IMR-90 (cell line): ENCODE data around the gene INSL3.

Experiments used
- POLR2A ChIP-seq: IDR thresholded peaks from 2 replicates; pipeline ENCODE4 v1.6.1; 2012; ENCODE audit warnings: mild to moderate bottlenecking, low read depth, low read length
- RFX5 ChIP-seq: IDR thresholded peaks from 2 replicates; pipeline ENCODE4 v1.8.0; 2012; ENCODE audit warnings: low read depth, mild to moderate bottlenecking, low read length, moderate library complexity
- TF ChIP-seq, protein P1 (sequence below): conservative IDR thresholded peaks from 2 replicates; pipeline ENCODE4 v1.5.1; 2012; ENCODE audit warnings: mild to moderate bottlenecking, low read depth, low read length, improper control_type of control experiment
- TF ChIP-seq, protein P2 (sequence below): fragments of 150-350 bp; IDR thresholded peaks from 2 replicates; pipeline ENCODE4 v1.6.1; 2016; ENCODE audit warnings: low read depth, mild to moderate bottlenecking, low read length, moderate library complexity, borderline replicate concordance

DNA sequence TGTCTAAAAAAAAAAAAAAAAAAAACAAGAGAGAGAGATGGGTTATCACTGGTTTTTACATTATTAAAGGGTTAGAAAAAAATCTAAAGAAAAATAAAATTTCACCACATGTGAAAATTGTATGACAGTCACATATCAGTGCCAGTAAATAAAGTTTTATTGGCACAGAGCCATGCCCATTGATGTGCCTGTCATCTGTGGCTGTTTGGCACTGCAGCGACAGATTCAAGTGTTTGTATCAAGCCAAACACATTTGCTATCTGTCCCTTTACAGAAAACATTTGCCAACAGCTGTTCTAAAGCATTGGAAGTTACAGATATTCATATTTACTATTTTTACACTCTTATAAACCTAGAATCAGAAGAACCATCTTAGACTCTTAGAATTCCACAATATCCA, 53.8 kb downstream of the INSL3 start:
- TF ChIP-seq POLR2A, result no peak
- TF ChIP-seq, protein P1, sequence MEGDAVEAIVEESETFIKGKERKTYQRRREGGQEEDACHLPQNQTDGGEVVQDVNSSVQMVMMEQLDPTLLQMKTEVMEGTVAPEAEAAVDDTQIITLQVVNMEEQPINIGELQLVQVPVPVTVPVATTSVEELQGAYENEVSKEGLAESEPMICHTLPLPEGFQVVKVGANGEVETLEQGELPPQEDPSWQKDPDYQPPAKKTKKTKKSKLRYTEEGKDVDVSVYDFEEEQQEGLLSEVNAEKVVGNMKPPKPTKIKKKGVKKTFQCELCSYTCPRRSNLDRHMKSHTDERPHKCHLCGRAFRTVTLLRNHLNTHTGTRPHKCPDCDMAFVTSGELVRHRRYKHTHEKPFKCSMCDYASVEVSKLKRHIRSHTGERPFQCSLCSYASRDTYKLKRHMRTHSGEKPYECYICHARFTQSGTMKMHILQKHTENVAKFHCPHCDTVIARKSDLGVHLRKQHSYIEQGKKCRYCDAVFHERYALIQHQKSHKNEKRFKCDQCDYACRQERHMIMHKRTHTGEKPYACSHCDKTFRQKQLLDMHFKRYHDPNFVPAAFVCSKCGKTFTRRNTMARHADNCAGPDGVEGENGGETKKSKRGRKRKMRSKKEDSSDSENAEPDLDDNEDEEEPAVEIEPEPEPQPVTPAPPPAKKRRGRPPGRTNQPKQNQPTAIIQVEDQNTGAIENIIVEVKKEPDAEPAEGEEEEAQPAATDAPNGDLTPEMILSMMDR, result no peak
- TF ChIP-seq, protein P2, sequence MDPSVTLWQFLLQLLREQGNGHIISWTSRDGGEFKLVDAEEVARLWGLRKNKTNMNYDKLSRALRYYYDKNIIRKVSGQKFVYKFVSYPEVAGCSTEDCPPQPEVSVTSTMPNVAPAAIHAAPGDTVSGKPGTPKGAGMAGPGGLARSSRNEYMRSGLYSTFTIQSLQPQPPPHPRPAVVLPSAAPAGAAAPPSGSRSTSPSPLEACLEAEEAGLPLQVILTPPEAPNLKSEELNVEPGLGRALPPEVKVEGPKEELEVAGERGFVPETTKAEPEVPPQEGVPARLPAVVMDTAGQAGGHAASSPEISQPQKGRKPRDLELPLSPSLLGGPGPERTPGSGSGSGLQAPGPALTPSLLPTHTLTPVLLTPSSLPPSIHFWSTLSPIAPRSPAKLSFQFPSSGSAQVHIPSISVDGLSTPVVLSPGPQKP, result no peak
- no peak for TF ChIP-seq RFX5
